Measurements from ENCODE around the gene NDFIP2. TPM values are rescaled to one million over a fixed set of nuclear protein-coding genes. Genes with fewer than 3 reads are reported as not detected.

NDFIP2 gene
- total RNA-seq, 1 donor from 2014 or later = 22.7 TPM

DNA sequence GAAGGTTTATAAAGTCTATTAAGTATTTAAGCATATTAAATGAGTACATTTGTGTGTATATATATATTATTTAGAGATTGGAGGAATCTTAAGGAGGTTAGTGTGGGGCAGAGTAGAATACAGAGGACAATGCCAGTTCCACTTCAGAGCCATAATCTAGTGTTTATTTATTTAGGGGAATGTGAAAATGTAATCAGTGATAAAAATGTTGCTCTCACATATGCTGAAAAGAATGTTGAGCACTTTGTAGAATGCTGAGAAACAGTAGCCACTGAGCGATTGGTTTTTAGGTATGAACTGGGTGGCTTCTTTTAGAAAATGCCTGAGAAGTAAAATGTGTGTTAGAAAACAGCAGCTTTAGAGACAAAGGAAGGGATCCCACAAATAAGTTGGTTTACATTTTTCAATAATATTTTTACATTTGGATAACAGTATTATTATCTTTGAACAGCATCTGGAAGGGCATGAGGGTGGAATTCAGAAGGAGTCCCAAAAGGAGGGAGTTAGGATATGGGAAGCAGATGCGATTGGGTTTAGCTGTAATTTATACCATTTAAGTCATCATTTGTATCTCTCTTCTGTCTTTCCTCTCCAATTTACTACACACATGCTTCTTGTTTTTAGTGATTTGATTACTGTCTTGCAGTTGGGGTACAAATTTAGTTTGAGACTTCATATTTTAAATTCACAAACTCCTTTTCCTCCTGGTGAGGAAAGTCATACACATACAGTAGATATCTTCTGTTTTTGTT is 68.6 kb downstream of the NDFIP2 start:
- H3K4me1 Mint-ChIP-seq = peaks cover 18% of the 10 kb centered on the region
- no peaks in the 10 kb centered on the region for H3K27me3 Mint-ChIP-seq (ENCODE audit: low read depth)
- peak overlapping the region; percentile 57 for H3K27ac Mint-ChIP-seq (ENCODE audit: unreplicated experiment)

DNA sequence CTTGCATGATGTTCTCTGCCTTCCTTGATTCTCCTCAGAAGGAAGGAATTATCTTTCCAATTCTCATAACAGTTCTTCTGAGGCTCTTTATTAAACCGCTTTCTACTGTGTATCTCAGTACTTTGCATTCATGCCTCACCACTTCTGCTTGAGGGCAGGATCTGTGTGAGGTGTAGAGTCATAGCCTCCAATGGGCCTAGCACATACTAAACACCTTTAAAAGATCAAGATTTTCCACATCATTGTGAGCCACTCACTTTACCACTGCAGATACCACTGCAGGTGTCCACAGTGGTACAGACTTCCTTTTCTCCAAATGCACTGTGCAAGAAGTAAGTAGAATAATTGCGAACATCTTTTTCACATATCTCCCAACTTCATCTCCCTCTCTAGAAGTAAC is 76.7 kb downstream of the NDFIP2 start:
- H3K4me3 Mint-ChIP-seq = no peak overlapping the region
- no peaks in the 10 kb centered on the region for H3K4me1 Mint-ChIP-seq
- DNase-seq (ENCODE audit: low read depth, low spot score) = no peak
- TF ChIP-seq, protein P1, sequence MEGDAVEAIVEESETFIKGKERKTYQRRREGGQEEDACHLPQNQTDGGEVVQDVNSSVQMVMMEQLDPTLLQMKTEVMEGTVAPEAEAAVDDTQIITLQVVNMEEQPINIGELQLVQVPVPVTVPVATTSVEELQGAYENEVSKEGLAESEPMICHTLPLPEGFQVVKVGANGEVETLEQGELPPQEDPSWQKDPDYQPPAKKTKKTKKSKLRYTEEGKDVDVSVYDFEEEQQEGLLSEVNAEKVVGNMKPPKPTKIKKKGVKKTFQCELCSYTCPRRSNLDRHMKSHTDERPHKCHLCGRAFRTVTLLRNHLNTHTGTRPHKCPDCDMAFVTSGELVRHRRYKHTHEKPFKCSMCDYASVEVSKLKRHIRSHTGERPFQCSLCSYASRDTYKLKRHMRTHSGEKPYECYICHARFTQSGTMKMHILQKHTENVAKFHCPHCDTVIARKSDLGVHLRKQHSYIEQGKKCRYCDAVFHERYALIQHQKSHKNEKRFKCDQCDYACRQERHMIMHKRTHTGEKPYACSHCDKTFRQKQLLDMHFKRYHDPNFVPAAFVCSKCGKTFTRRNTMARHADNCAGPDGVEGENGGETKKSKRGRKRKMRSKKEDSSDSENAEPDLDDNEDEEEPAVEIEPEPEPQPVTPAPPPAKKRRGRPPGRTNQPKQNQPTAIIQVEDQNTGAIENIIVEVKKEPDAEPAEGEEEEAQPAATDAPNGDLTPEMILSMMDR (conservative IDR thresholded peaks at IDR 0.05) = no peak
- peaks cover 15% of the 10 kb centered on the region for H3K9me3 Mint-ChIP-seq
- no peaks in the 10 kb centered on the region for H3K27me3 Mint-ChIP-seq (ENCODE audit: low read depth)
- peaks cover 38% of the 10 kb centered on the region for H3K36me3 Mint-ChIP-seq (ENCODE audit: low read depth)
- H3K27ac Mint-ChIP-seq (ENCODE audit: unreplicated experiment) = no peak overlapping the region

More for the DNA sequence above, 68.6 kb downstream of the NDFIP2 start:
- no peak overlapping the region for H3K4me3 Mint-ChIP-seq
- no peak for DNase-seq (ENCODE audit: low read depth, low spot score)
- TF ChIP-seq, protein P1 (conservative IDR thresholded peaks at IDR 0.05) = no peak
- no peaks in the 10 kb centered on the region for H3K36me3 Mint-ChIP-seq (ENCODE audit: low read depth)
- no peaks in the 10 kb centered on the region for H3K9me3 Mint-ChIP-seq

DNA sequence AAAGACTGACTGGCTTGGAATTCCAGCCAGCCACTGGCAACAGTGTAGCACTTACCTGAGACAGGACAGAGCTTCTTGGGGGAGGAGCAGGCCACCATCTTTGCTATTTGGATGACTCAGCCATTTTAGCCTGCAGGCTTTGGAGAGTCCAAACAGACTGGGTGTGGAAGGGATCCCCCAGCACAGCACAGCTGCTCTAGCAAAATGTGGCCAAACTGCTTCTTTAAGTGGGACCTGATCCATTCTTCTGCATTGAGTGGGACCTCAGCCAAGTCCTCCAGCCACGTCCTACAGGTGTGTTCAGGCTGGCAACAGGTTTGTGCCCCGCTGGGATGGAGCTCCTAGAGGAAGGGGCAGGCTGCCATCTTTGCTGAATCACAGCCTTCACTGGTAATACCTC is 80.0 kb downstream of the NDFIP2 start:
- Mint-ChIP-seq H3K27ac (ENCODE audit: unreplicated experiment) (no peak overlapping the region), H3K4me3 (no peak overlapping the region), H3K4me1 (no peaks in the 10 kb centered on the region), H3K27me3 (ENCODE audit: low read depth) (no peaks in the 10 kb centered on the region), H3K9me3 (peaks cover 25% of the 10 kb centered on the region), H3K36me3 (ENCODE audit: low read depth) (peaks cover 48% of the 10 kb centered on the region)
- DNase-seq (ENCODE audit: low read depth, low spot score) = no peak
- TF ChIP-seq, protein P1 (conservative IDR thresholded peaks at IDR 0.05) = no peak

DNA sequence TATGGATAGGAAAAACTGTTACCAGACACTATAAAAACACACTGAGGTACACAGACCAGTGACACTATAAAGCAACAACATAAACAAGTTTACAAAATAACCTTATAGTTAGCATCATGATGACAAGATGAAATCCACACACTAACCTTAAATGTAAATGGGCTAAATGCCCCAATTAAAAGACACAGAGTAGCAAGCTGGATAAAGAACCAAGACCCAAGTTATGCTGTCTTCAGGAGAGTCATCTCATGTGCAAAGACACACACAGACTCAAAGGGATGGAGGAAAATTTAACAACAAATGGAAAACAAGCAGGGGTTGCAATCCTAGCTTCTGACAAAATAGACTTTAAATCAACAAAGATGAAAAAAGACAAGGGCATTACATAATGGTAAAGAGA is 81.6 kb downstream of the NDFIP2 start:
- H3K36me3 Mint-ChIP-seq (ENCODE audit: low read depth) = peaks cover 56% of the 10 kb centered on the region
- H3K9me3 Mint-ChIP-seq = peaks cover 34% of the 10 kb centered on the region
- H3K27ac Mint-ChIP-seq (ENCODE audit: unreplicated experiment) = no peak overlapping the region
- TF ChIP-seq, protein P1 (conservative IDR thresholded peaks at IDR 0.05) = no peak
- no peak for DNase-seq (ENCODE audit: low read depth, low spot score)
- H3K4me1 Mint-ChIP-seq = no peaks in the 10 kb centered on the region
- H3K27me3 Mint-ChIP-seq (ENCODE audit: low read depth) = no peaks in the 10 kb centered on the region
- H3K4me3 Mint-ChIP-seq = no peak overlapping the region

DNA sequence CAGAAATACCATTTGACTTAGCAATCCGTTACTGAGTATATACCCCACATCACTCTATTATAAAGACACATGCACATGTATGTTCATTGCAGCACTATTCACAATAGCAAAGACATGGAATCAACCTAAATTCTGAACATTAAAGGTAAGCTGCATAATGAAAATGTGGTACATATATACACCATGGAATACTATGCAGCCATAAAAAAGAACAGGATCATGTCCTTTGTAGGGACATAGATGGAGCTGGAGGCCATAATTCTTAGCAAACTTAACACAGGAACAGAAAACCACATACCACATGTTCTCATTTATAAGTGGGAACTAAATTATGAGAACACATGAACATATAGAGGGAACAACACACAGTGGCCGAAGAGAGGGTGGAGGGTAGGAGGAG is 85.2 kb downstream of the NDFIP2 start:
- H3K4me1 Mint-ChIP-seq = peaks cover 6% of the 10 kb centered on the region
- TF ChIP-seq, protein P1 (conservative IDR thresholded peaks at IDR 0.05) = no peak
- H3K36me3 Mint-ChIP-seq (ENCODE audit: low read depth) = peaks cover 30% of the 10 kb centered on the region
- H3K9me3 Mint-ChIP-seq = peaks cover 26% of the 10 kb centered on the region
- H3K27me3 Mint-ChIP-seq (ENCODE audit: low read depth) = no peaks in the 10 kb centered on the region
- no peak for DNase-seq (ENCODE audit: low read depth, low spot score)
- no peak overlapping the region for H3K27ac Mint-ChIP-seq (ENCODE audit: unreplicated experiment)
- H3K4me3 Mint-ChIP-seq = no peak overlapping the region

Data from neural crest cell (in vitro differentiated cells).